Hepatocyte (in vitro differentiated cells): Measurements from ENCODE around the gene METAP1D.
"Not testable (repeated sequence)": the region's sequence is repeated elsewhere in the genome, so short reads cannot be mapped to it uniquely, and the experiment has no call there.

Experiments
- EZH2 ChIP-seq: fragments of 200-600 bp; sonication (generic); IDR thresholded peaks from 2 replicates; pipeline ENCODE4 v1.6.1; 2016; ENCODE audit warnings: antibody characterized with exemption, mild to moderate bottlenecking, borderline replicate concordance
- EZH2phosphoT487 ChIP-seq: fragments of 200-600 bp; sonication (generic); IDR thresholded peaks from one replicate; pipeline ENCODE4 v1.6.1; 2018; ENCODE audit warnings: antibody characterized with exemption, mild to moderate bottlenecking, low read depth, moderate library complexity; ENCODE audit not compliant: unreplicated experiment, severe bottlenecking
- TF ChIP-seq, protein P1 (sequence below): fragments of 200-600 bp; sonication (generic); IDR thresholded peaks from 2 replicates; pipeline ENCODE4 v1.5.1; 2016; ENCODE audit warnings: antibody characterized with exemption, mild to moderate bottlenecking; ENCODE audit not compliant: poor library complexity

DNA sequence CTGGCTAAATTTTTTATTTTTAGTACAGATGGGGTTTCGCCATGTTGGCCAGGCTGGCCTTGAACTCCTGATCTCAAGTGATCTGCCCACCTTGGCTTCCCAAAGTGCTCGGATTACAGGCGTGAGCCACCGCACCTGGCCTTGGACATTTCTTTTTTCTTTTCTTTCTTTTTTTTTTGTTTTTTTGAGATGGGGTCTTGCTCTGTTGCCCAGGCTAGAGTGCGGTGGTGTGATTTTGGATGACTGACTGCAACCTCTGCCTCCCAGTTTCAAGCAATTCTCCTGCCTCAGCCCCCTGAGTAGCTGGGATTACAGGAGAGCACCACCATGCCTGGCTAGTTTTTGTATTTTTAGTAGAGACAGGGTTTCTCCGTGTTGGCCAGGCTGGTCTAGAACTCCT is 114.4 kb downstream of the METAP1D start:
- TF ChIP-seq, protein P1, sequence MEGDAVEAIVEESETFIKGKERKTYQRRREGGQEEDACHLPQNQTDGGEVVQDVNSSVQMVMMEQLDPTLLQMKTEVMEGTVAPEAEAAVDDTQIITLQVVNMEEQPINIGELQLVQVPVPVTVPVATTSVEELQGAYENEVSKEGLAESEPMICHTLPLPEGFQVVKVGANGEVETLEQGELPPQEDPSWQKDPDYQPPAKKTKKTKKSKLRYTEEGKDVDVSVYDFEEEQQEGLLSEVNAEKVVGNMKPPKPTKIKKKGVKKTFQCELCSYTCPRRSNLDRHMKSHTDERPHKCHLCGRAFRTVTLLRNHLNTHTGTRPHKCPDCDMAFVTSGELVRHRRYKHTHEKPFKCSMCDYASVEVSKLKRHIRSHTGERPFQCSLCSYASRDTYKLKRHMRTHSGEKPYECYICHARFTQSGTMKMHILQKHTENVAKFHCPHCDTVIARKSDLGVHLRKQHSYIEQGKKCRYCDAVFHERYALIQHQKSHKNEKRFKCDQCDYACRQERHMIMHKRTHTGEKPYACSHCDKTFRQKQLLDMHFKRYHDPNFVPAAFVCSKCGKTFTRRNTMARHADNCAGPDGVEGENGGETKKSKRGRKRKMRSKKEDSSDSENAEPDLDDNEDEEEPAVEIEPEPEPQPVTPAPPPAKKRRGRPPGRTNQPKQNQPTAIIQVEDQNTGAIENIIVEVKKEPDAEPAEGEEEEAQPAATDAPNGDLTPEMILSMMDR, result not testable (repeated sequence)
- TF ChIP-seq EZH2, EZH2phosphoT487: not testable (repeated sequence)
